ENCODE data around the gene EIF4H. TPM values are rescaled to one million over a fixed set of nuclear protein-coding genes. Genes with fewer than 3 reads are reported as not detected.

The EIF4H gene
- polyA plus RNA-seq, 2 of the 4 experiments (the other 2 are of a cell fraction): 361 to 364 TPM

DNA sequence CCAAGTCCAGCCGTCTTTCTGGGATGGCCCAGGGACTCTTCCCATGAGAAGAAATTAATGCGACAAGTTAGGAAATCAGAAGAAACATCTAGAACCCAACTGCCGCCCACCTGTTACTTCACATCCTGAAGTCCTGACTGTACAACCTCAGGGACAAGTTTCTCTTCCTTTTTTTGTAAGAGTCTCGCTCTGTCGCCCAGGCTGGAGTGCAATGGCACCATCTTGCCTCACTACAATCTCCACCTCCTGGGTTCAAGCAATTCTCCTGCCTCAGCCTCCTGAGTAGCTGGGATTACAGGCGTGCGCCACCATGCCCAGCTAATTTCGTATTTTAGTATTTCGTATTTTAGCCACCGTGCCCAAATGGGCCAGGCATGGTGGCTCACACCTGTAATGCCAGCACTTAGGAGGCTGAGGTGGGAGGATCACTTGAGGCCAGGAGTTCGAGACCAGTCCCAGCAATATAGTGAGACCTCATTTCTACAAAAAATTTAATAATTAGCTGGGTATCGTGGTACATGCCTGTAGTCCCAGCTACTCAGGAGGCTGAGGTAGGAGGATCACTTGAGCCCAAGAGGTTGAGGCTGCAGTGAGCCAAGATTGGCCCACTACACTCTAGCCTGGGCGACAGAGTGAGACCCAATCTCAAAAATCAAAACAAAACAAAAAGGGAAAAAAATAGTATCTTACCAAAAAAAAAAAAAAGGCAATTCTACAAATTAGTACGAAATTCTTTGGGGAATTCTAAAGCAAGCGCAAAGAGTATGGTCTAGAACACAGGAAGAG, 56.5 kb downstream of the EIF4H start:
- Histone ChIP-seq H3K9me3 (no peaks in the 10 kb centered on the region), H3K27ac (no peak overlapping the region), H3K4me2 (no peak overlapping the region), H3K4me3 (no peak overlapping the region), H3K4me1 (no peaks in the 10 kb centered on the region)
- no peak for ATAC-seq
- 90% methylated on average over 15 of the region's 15 CpGs for WGBS (ENCODE audit: missing lambda C conversion rate)
- TF ChIP-seq NFE2L2 (conservative IDR thresholded peaks at IDR 0.05; ENCODE audit: low read length): no peak
- TF ChIP-seq CBX2 (IDR thresholded peaks at IDR 0.05; ENCODE audit: borderline replicate concordance, low read depth): no peak
- TF ChIP-seq, protein P1, sequence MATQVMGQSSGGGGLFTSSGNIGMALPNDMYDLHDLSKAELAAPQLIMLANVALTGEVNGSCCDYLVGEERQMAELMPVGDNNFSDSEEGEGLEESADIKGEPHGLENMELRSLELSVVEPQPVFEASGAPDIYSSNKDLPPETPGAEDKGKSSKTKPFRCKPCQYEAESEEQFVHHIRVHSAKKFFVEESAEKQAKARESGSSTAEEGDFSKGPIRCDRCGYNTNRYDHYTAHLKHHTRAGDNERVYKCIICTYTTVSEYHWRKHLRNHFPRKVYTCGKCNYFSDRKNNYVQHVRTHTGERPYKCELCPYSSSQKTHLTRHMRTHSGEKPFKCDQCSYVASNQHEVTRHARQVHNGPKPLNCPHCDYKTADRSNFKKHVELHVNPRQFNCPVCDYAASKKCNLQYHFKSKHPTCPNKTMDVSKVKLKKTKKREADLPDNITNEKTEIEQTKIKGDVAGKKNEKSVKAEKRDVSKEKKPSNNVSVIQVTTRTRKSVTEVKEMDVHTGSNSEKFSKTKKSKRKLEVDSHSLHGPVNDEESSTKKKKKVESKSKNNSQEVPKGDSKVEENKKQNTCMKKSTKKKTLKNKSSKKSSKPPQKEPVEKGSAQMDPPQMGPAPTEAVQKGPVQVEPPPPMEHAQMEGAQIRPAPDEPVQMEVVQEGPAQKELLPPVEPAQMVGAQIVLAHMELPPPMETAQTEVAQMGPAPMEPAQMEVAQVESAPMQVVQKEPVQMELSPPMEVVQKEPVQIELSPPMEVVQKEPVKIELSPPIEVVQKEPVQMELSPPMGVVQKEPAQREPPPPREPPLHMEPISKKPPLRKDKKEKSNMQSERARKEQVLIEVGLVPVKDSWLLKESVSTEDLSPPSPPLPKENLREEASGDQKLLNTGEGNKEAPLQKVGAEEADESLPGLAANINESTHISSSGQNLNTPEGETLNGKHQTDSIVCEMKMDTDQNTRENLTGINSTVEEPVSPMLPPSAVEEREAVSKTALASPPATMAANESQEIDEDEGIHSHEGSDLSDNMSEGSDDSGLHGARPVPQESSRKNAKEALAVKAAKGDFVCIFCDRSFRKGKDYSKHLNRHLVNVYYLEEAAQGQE (IDR thresholded peaks at IDR 0.05): no peak
- TF ChIP-seq MAFK (IDR thresholded peaks at IDR 0.05; ENCODE audit: partially characterized antibody): no peak
- TF ChIP-seq RAD21 (conservative IDR thresholded peaks at IDR 0.05 in 1 of 2, IDR thresholded peaks at IDR 0.05 in 1 of 2): no peak
- no peak for TF ChIP-seq TP53 (CRISPR knock-in tag; IDR thresholded peaks at IDR 0.05)
- TF ChIP-seq HOXA7 (CRISPR knock-in tag; IDR thresholded peaks at IDR 0.05): no peak
- TF ChIP-seq BHLHE40 (IDR thresholded peaks at IDR 0.05; ENCODE audit: low read depth, low read length): no peak
- no peak for TF ChIP-seq ZC3H11A (IDR thresholded peaks at IDR 0.05)
- no peak for TF ChIP-seq ESRRA (IDR thresholded peaks at IDR 0.05; ENCODE audit: borderline replicate concordance, low read length)
- TF ChIP-seq, protein P2, sequence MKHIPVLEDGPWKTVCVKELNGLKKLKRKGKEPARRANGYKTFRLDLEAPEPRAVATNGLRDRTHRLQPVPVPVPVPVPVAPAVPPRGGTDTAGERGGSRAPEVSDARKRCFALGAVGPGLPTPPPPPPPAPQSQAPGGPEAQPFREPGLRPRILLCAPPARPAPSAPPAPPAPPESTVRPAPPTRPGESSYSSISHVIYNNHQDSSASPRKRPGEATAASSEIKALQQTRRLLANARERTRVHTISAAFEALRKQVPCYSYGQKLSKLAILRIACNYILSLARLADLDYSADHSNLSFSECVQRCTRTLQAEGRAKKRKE (CRISPR knock-in tag; IDR thresholded peaks at IDR 0.05; ENCODE audit: low read depth): no peak
- TF ChIP-seq ZSCAN20 (CRISPR knock-in tag; IDR thresholded peaks at IDR 0.05): no peak
- no peak for TF ChIP-seq RNF2 (IDR thresholded peaks at IDR 0.05; ENCODE audit: borderline replicate concordance, low read depth)
- TF ChIP-seq, protein P3, sequence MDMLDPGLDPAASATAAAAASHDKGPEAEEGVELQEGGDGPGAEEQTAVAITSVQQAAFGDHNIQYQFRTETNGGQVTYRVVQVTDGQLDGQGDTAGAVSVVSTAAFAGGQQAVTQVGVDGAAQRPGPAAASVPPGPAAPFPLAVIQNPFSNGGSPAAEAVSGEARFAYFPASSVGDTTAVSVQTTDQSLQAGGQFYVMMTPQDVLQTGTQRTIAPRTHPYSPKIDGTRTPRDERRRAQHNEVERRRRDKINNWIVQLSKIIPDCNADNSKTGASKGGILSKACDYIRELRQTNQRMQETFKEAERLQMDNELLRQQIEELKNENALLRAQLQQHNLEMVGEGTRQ (IDR thresholded peaks at IDR 0.05): no peak
- TF ChIP-seq SMC3 (IDR thresholded peaks at IDR 0.05): no peak
- ChIA-PET CTCF (interaction anchor here (0.6 to 4.9 kb wide), 5 partner anchors 9 to 791 kb away, joined by 3 to 29 read pairs (median 4); no protein-coding TSS in a partner anchor), POLR2A (no interaction called here)
- no peak for FAIRE-seq
- DNase-seq (ENCODE audit: low read depth in 1 of 2, low spot score in 1 of 2): no peak

DNA sequence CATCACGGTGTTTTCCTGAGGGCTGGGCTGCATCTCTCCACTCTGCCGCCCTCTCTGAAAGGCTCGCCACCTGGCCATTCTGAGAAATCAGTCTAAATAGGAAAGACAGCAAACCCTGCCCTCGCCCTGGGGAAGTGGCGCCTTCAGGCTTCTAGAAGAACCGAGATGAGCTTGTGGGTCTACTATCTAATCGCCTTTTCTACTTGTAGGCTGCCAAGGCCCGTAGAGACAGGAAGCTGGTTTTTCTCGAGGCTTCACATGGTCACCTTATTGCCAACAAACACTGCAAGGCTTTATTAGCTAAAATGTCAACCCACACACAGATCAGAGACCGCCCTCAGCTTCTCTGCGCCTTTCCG, 57.1 kb downstream of the EIF4H start:
- CTCF ChIA-PET: interaction anchor here (1.1 to 4.9 kb wide), 2 partner anchors 25 to 170 kb away, joined by 4 to 29 read pairs; no protein-coding TSS in a partner anchor
- no peaks in the 10 kb centered on the region for H3K4me1 ChIP-seq
- FAIRE-seq: no peak
- ATAC-seq: no peak
- 93% methylated on average over 12 of the region's 12 CpGs for WGBS (ENCODE audit: missing lambda C conversion rate)
- DNase-seq (ENCODE audit: low read depth in 1 of 2, low spot score in 1 of 2): no peak
- H3K27ac ChIP-seq: no peak overlapping the region
- POLR2A ChIA-PET: no interaction called here
- no peak overlapping the region for H3K4me3 ChIP-seq
- H3K9me3 ChIP-seq: no peaks in the 10 kb centered on the region
- H3K4me2 ChIP-seq: no peak overlapping the region
- TF ChIP-seq ESRRA (IDR thresholded peaks at IDR 0.05; ENCODE audit: borderline replicate concordance, low read length) (no peak), RNF2 (IDR thresholded peaks at IDR 0.05; ENCODE audit: borderline replicate concordance, low read depth) (no peak), HOXB13 (CRISPR knock-in tag; IDR thresholded peaks at IDR 0.05; ENCODE audit: low read depth) (no peak), FOSL2 (IDR thresholded peaks at IDR 0.05) (no peak), FOSL2 (CRISPR knock-in tag; IDR thresholded peaks at IDR 0.05) (no peak), RCOR1 (IDR thresholded peaks at IDR 0.05; ENCODE audit: low read depth, low read length) (no peak), SMC3 (IDR thresholded peaks at IDR 0.05) (no peak), ZNF302 (CRISPR knock-in tag; IDR thresholded peaks at IDR 0.05) (no peak), TP53 (CRISPR knock-in tag; IDR thresholded peaks at IDR 0.05) (no peak), CBX2 (IDR thresholded peaks at IDR 0.05; ENCODE audit: borderline replicate concordance, low read depth) (no peak)
- TF ChIP-seq, protein P4, sequence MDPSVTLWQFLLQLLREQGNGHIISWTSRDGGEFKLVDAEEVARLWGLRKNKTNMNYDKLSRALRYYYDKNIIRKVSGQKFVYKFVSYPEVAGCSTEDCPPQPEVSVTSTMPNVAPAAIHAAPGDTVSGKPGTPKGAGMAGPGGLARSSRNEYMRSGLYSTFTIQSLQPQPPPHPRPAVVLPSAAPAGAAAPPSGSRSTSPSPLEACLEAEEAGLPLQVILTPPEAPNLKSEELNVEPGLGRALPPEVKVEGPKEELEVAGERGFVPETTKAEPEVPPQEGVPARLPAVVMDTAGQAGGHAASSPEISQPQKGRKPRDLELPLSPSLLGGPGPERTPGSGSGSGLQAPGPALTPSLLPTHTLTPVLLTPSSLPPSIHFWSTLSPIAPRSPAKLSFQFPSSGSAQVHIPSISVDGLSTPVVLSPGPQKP (IDR thresholded peaks at IDR 0.05; ENCODE audit: low read depth, low read length): no peak
- TF ChIP-seq, protein P1 (IDR thresholded peaks at IDR 0.05): no peak
- TF ChIP-seq, protein P5, sequence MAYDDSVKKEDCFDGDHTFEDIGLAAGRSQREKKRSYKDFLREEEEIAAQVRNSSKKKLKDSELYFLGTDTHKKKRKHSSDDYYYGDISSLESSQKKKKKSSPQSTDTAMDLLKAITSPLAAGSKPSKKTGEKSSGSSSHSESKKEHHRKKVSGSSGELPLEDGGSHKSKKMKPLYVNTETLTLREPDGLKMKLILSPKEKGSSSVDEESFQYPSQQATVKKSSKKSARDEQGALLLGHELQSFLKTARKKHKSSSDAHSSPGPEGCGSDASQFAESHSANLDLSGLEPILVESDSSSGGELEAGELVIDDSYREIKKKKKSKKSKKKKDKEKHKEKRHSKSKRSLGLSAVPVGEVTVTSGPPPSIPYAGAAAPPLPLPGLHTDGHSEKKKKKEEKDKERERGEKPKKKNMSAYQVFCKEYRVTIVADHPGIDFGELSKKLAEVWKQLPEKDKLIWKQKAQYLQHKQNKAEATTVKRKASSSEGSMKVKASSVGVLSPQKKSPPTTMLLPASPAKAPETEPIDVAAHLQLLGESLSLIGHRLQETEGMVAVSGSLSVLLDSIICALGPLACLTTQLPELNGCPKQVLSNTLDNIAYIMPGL (CRISPR knock-in tag; IDR thresholded peaks at IDR 0.05; ENCODE audit: borderline replicate concordance): no peak
